ENCODE measurements around the gene NFIB. TPM values are rescaled to one million over a fixed set of nuclear protein-coding genes. Genes with fewer than 3 reads are reported as not detected.

NFIB gene
- total and polyA plus RNA-seq, 2 of the 4 experiments (the other 2 are of a cell fraction): 1.4 to 2.0 TPM

GRCh38 chr9:14314929-14315874, 1.3 kb upstream of the NFIB start:
- Histone ChIP-seq H2AK5ac (ENCODE audit: low read depth, low read length) (no peak overlapping the region), H2BK15ac (ENCODE audit: low read depth, low read length) (no peak overlapping the region), H3K9ac (ENCODE audit: low read depth, low read length) (no peak overlapping the region), H3K4me3 (ENCODE audit: insufficient read depth, low read depth, low read length) (peak overlapping the region; percentile 32; the same call in 1 of the 2 replicates), H2BK120ac (ENCODE audit: low read depth, low read length) (no peak overlapping the region), H3K79me1 (ENCODE audit: low read depth in 1 of 2, low read length in 2 of 2) (no peaks in the 10 kb centered on the region), H3K4ac (ENCODE audit: low read depth, low read length) (no peak overlapping the region), H4K20me1 (ENCODE audit: insufficient read depth, low read length) (no peaks in the 10 kb centered on the region), H3K9me1 (ENCODE audit: insufficient read depth, low read length) (no peaks in the 10 kb centered on the region), H3K27ac (ENCODE audit: insufficient read depth, low read length) (no peak overlapping the region), H3K9me3 (ENCODE audit: control insufficient read depth, insufficient read depth, low read length) (no peaks in the 10 kb centered on the region), H3K18ac (ENCODE audit: low read depth, low read length) (no peak overlapping the region), H2BK20ac (ENCODE audit: low read depth, low read length) (no peak overlapping the region), H4K5ac (ENCODE audit: low read depth, low read length) (no peak overlapping the region), H2AK9ac (replicated peaks; ENCODE audit: low read depth, low read length, poor library complexity) (no peak overlapping the region), H3K14ac (replicated peaks; ENCODE audit: low read depth, low read length) (no peak overlapping the region), H2AFZ (replicated peaks; ENCODE audit: low read length, poor library complexity) (peak overlapping the region; percentile 70), H3K23ac (ENCODE audit: low read depth, low read length) (no peak overlapping the region), H3K4me1 (ENCODE audit: control insufficient read depth, insufficient read depth, low read length) (no peaks in the 10 kb centered on the region; the same call in 1 of the 2 replicates), H3K27me3 (ENCODE audit: control insufficient read depth, insufficient read depth, low read length) (peaks cover 59% of the 10 kb centered on the region), H4K8ac (ENCODE audit: low read depth in 2 of 2, low read length in 2 of 2) (no peak overlapping the region), H2BK5ac (ENCODE audit: low read depth, low read length, poor library complexity, severe bottlenecking) (no peak overlapping the region), H3K56ac (ENCODE audit: extremely low read depth, insufficient read depth, low read length) (no peak overlapping the region), H4K91ac (ENCODE audit: insufficient read depth, low read depth, low read length) (no peak overlapping the region), H3K36me3 (ENCODE audit: control insufficient read depth, insufficient read depth, low read length) (no peaks in the 10 kb centered on the region), H3K4me2 (ENCODE audit: low read depth, low read length) (peak overlapping the region; percentile 50; the same call in 1 of the 2 replicates)
- WGBS, 2 experiments (ENCODE audit: extremely low coverage in 2 of 2, insufficient read length in 1 of 2): 1% methylated on average over 32 of the region's 109 CpGs; no CpG with 5 or more reads in 1 of the 2 experiments
- in situ Hi-C loops (cut with MboI; ENCODE audit: low sequenced_read_pairs) (no loop called here), intact Hi-C loops (cut with micrococcal nuclease) (loop anchor here (10.0 kb wide), 1 partner anchor 380 kb away; no protein-coding TSS in a partner anchor), dilution Hi-C loops (cut with HindIII; ENCODE audit: low sequenced_read_pairs, unreplicated experiment) (no loop called here)
- BruUV-seq (replicated peaks): no TSS peak
- ATAC-seq (ENCODE audit: low read depth) (peak; percentile 68), DNase-seq (peak; percentile 34)
- TF ChIP-seq FOS (IDR thresholded peaks at IDR 0.05; ENCODE audit: low read depth, low read length): no peak
- no peak for TF ChIP-seq BHLHE40 (IDR thresholded peaks at IDR 0.05; ENCODE audit: low read depth, low read length)
- TF ChIP-seq MAZ (IDR thresholded peaks at IDR 0.05; ENCODE audit: borderline replicate concordance, low read depth, low read length): no peak; the same call in 1 of the 2 replicates
- no peak for TF ChIP-seq CHD1 (IDR thresholded peaks at IDR 0.05; ENCODE audit: low read depth, low read length)
- TF ChIP-seq CTCF (conservative IDR thresholded peaks at IDR 0.05; ENCODE audit: low read depth, low read length): no peak
- no peak for TF ChIP-seq NFE2L2 (IDR thresholded peaks at IDR 0.05; ENCODE audit: low read depth, low read length)
- ChIA-PET CTCF (interaction anchor here (0.6 kb wide), 1 partner anchor 26 kb away, joined by 3 read pairs; no protein-coding TSS in a partner anchor), POLR2A (ENCODE audit: unreplicated experiment) (no interaction called here)
